HCT116 (cell line): ENCODE data around the gene MCM9. TPM values are rescaled to one million over a fixed set of nuclear protein-coding genes. Genes with fewer than 3 reads are reported as not detected.

ENCODE experiments used
- ATAC-seq: fragments of 200-7000 bp; cut with Tn5 transposase; 2 replicates; pipeline ENCODE4 v1.9.1; 2020; ENCODE audit warnings: mild to moderate bottlenecking, moderate library complexity
- BruUV-seq: library from RNA; stranded (reverse); fragments of 400-500 nt; replicated peaks from 2 replicates; lab custom pipeline; 2021; lab: Mats Ljungman, UMichigan
- CTCF ChIA-PET: fragments of 300-600 bp; sonication (Branson Sonifier 250); formaldehyde crosslinking; loops from one replicate; lab custom pipeline; 2021; ENCODE audit warnings: antibody characterized with exemption; lab: Charles Lee
- POLR2A ChIA-PET: fragments of 300-600, 350-600 bp; sonication (Branson Sonifier 250); formaldehyde crosslinking; loops from one replicate; lab custom pipeline; 2021; ENCODE audit warnings: antibody characterized with exemption; lab: Charles Lee
- RAD21 ChIA-PET, 2 experiments: fragments of 300-600 bp; sonication (Branson Sonifier 250); formaldehyde crosslinking; loops; one replicate each; lab custom pipeline; 2023; ENCODE audit warnings: low total read pairs in 2 of 2; ENCODE audit not compliant: uncharacterized antibody in 2 of 2, unreplicated experiment in 2 of 2, low non-redundant PET in 1 of 2; lab: Charles Lee
- DNase-seq: peaks from one replicate; pipeline ENCODE4 v3.0.0-alpha.2; 2010; ENCODE audit warnings: low read depth, low spot score
- H2AFZ ChIP-seq: fragments of 200-600 bp; shearing (Covaris generic), sonication (generic); 2 replicates; pipeline ENCODE4 v1.6.1; 2017; ENCODE audit warnings: low read depth, mixed run types, mixed read lengths, antibody characterized with exemption, low read length; ENCODE audit not compliant: poor library complexity, severe bottlenecking
- H3K27ac ChIP-seq: 2 replicates; pipeline ENCODE4 v1.5.1; 2012; ENCODE audit warnings: low read depth, low read length
- H3K27me3 ChIP-seq: fragments of 200-600 bp; sonication (generic); 2 replicates; pipeline ENCODE4 v1.6.1; 2016; ENCODE audit warnings: mixed run types, low read length, mixed read lengths; ENCODE audit not compliant: insufficient read depth
- H3K36me3 ChIP-seq, 2 experiments: fragments of 200-500 bp in 1 of 2; fragments of 200-600 bp in 1 of 2; sonication (Bioruptor generic) in 1 of 2; sonication (generic) in 1 of 2; 2 replicates each; pipeline versions ENCODE4 v1.5.1 to v1.6.1; 2014 to 2016; ENCODE audit warnings: low read length in 2 of 2, inconsistent platforms in 1 of 2, mixed read lengths in 1 of 2, mixed run types in 1 of 2; ENCODE audit not compliant: insufficient read depth in 2 of 2, control insufficient read depth in 1 of 2
- H3K4me1 ChIP-seq, 2 experiments: fragments of 200-600 bp in 1 of 2; sonication (generic) in 1 of 2; 2 replicates each; pipeline versions ENCODE4 v1.5.1 to v1.6.1; 2012 to 2017; ENCODE audit warnings: low read length in 2 of 2, inconsistent platforms in 1 of 2, mild to moderate bottlenecking in 1 of 2, mixed read lengths in 1 of 2, mixed run types in 1 of 2, moderate library complexity in 1 of 2; ENCODE audit not compliant: insufficient read depth in 2 of 2, control insufficient read depth in 1 of 2
- H3K4me2 ChIP-seq: fragments of 200-600 bp; sonication (generic); 2 replicates; pipeline ENCODE4 v1.6.1; 2017; ENCODE audit warnings: mixed run types, low read length, mixed read lengths
- H3K4me3 ChIP-seq, 2 experiments: fragments of 200-600 bp in 1 of 2; sonication (generic) in 1 of 2; replicated peaks in 1 of 2; 2 replicates each; pipeline ENCODE4 v1.5.1; 2011 to 2016; ENCODE audit warnings: low read length in 2 of 2, control low read depth in 1 of 2, low read depth in 1 of 2, mild to moderate bottlenecking in 1 of 2, mixed read lengths in 1 of 2, mixed run types in 1 of 2
- H3K79me2 ChIP-seq: fragments of 200-600 bp; sonication (generic); 2 replicates; pipeline ENCODE4 v1.6.1; 2017; ENCODE audit warnings: mild to moderate bottlenecking, mixed run types, low read length, moderate library complexity, mixed read lengths; ENCODE audit not compliant: insufficient read depth
- H3K9ac ChIP-seq: fragments of 200-600 bp; sonication (generic); 2 replicates; pipeline ENCODE4 v1.6.1; 2016; ENCODE audit warnings: low read length, mixed read lengths
- H3K9me2 ChIP-seq: fragments of 200-600 bp; sonication (generic), shearing (Covaris generic); 2 replicates; pipeline ENCODE4 v1.6.1; 2017; ENCODE audit warnings: mixed run types, mild to moderate bottlenecking, moderate library complexity; ENCODE audit not compliant: insufficient read depth
- H3K9me3 ChIP-seq, 2 experiments: fragments of 200-500 bp in 1 of 2; fragments of 200-600 bp in 1 of 2; sonication (Bioruptor generic) in 1 of 2; sonication (generic) in 1 of 2; 2 replicates each; pipeline ENCODE4 v1.6.1; 2014 to 2017; ENCODE audit warnings: low read length in 2 of 2, mixed read lengths in 2 of 2, inconsistent platforms in 1 of 2, low read depth in 1 of 2, mild to moderate bottlenecking in 1 of 2, mixed run types in 1 of 2, moderate library complexity in 1 of 2; ENCODE audit not compliant: control insufficient read depth in 1 of 2, insufficient read depth in 1 of 2
- H4K20me1 ChIP-seq: fragments of 200-600 bp; sonication (generic), shearing (Covaris generic); 2 replicates; pipeline ENCODE4 v1.6.1; 2017; ENCODE audit warnings: mixed run types, mild to moderate bottlenecking, moderate library complexity; ENCODE audit not compliant: insufficient read depth
- CEBPB ChIP-seq: IDR thresholded peaks from 2 replicates; pipeline ENCODE4 v1.6.1; 2012; ENCODE audit warnings: low read depth
- CTCF ChIP-seq, 3 experiments: fragments of 200-600 bp in 1 of 3; sonication (generic) in 1 of 3; IDR thresholded peaks in 2 of 3; conservative IDR thresholded peaks in 1 of 3; 2 replicates each; pipeline ENCODE4 v1.5.1; 2012 to 2017; ENCODE audit warnings: low read depth in 2 of 3, low read length in 2 of 3, antibody characterized with exemption in 1 of 3, borderline replicate concordance in 1 of 3, control low read depth in 1 of 3, mild to moderate bottlenecking in 1 of 3, mixed read lengths in 1 of 3, mixed run types in 1 of 3, moderate library complexity in 1 of 3; ENCODE audit not compliant: insufficient read depth in 1 of 3
- EGR1 ChIP-seq: IDR thresholded peaks from 2 replicates; pipeline ENCODE4 v1.6.1; 2012; ENCODE audit warnings: low read depth
- ELF1 ChIP-seq: IDR thresholded peaks from 2 replicates; pipeline ENCODE4 v1.6.1; 2012; ENCODE audit warnings: low read depth, borderline replicate concordance
- EZH2phosphoT487 ChIP-seq: fragments of 200-600 bp; IDR thresholded peaks from 2 replicates; pipeline ENCODE4 v1.6.1; 2018; ENCODE audit warnings: antibody characterized with exemption, borderline replicate concordance
- JUND ChIP-seq: IDR thresholded peaks from 2 replicates; pipeline ENCODE4 v1.6.1; 2012
- POLR2A ChIP-seq: IDR thresholded peaks from 2 replicates; pipeline ENCODE4 v1.7.0; 2011; ENCODE audit warnings: borderline replicate concordance; ENCODE audit not compliant: insufficient read depth, insufficient read length; ENCODE audit errors: extremely low read depth
- SP1 ChIP-seq: IDR thresholded peaks from 2 replicates; pipeline ENCODE4 v1.6.1; 2012; ENCODE audit warnings: low read depth
- SRF ChIP-seq: IDR thresholded peaks from 2 replicates; pipeline ENCODE4 v1.6.1; 2012; ENCODE audit warnings: low read depth
- YY1 ChIP-seq: IDR thresholded peaks from 2 replicates; pipeline ENCODE4 v1.6.1; 2011; ENCODE audit warnings: low read length, low read depth, moderate library complexity, mild to moderate bottlenecking; ENCODE audit not compliant: insufficient replicate concordance; ENCODE audit errors: extremely low read depth
- ZBTB33 ChIP-seq: IDR thresholded peaks from 2 replicates; pipeline ENCODE4 v1.6.1; 2011; ENCODE audit warnings: mild to moderate bottlenecking, low read length, moderate library complexity; ENCODE audit not compliant: insufficient replicate concordance; ENCODE audit errors: extremely low read depth
- intact Hi-C: fragments of 100-400 bp; cut with micrococcal nuclease; formaldehyde crosslinking; loops from 2 replicates; pipeline ENCODE4 v1.10.0; 2022
- total RNA-seq: library from RNA; stranded (reverse); gene quantifications from one replicate; pipeline ENCODE4 v1.2.1, GENCODE V29; 2021; ENCODE audit not compliant: unreplicated experiment

Gene MCM9
- total RNA-seq, 1 experiment from 2014 or later: 13.6 TPM

GRCh38 chr6:118789954-118790353 lies 145.0 kb downstream of the MCM9 start:
- POLR2A ChIA-PET: no interaction called here
- TF ChIP-seq CTCF (IDR thresholded peaks at IDR 0.05 in 2 of 3, conservative IDR thresholded peaks at IDR 0.05 in 1 of 3; ENCODE audit: borderline replicate concordance in 1 of 3, insufficient read depth in 1 of 3, low read depth in 2 of 3, low read length in 2 of 3) (no peak), ZBTB33 (no peak)
- no peak overlapping the region for H2AFZ ChIP-seq
- H3K4me1 ChIP-seq: no peaks in the 10 kb centered on the region
- intact Hi-C loops: no loop called here
- H3K9me2 ChIP-seq: no peaks in the 10 kb centered on the region
- H3K36me3 ChIP-seq: no peaks in the 10 kb centered on the region
- DNase-seq: no peak
- H4K20me1 ChIP-seq: no peaks in the 10 kb centered on the region
- H3K9me3 ChIP-seq: no peaks in the 10 kb centered on the region
- CTCF ChIA-PET: no interaction called here
- H3K27ac ChIP-seq: no peak overlapping the region
- no peak overlapping the region for H3K9ac ChIP-seq
- RAD21 ChIA-PET: no interaction called here
- no peaks in the 10 kb centered on the region for H3K27me3 ChIP-seq
- H3K4me2 ChIP-seq: no peak overlapping the region
- no peaks in the 10 kb centered on the region for H3K79me2 ChIP-seq
- no peak overlapping the region for H3K4me3 ChIP-seq
- no peak for ATAC-seq
- BruUV-seq: no TSS peak

GRCh38 chr6:118789419-118789818 lies 145.5 kb downstream of the MCM9 start:
- Histone ChIP-seq H3K27ac (no peak overlapping the region), H3K9me2 (no peaks in the 10 kb centered on the region), H3K9ac (no peak overlapping the region), H2AFZ (no peak overlapping the region), H4K20me1 (no peaks in the 10 kb centered on the region), H3K9me3 (no peaks in the 10 kb centered on the region), H3K36me3 (no peaks in the 10 kb centered on the region), H3K4me3 (no peak overlapping the region), H3K79me2 (no peaks in the 10 kb centered on the region), H3K4me1 (no peaks in the 10 kb centered on the region), H3K27me3 (no peaks in the 10 kb centered on the region), H3K4me2 (no peak overlapping the region)
- DNase-seq (no peak), ATAC-seq (no peak)
- RAD21 ChIA-PET: no interaction called here
- intact Hi-C loops: no loop called here
- no TSS peak for BruUV-seq
- CTCF ChIA-PET: no interaction called here
- POLR2A ChIA-PET: no interaction called here
- TF ChIP-seq SRF (no peak), EZH2phosphoT487 (no peak), EGR1 (no peak), POLR2A (no peak), CTCF (IDR thresholded peaks at IDR 0.05 in 2 of 3, conservative IDR thresholded peaks at IDR 0.05 in 1 of 3; ENCODE audit: borderline replicate concordance in 1 of 3, insufficient read depth in 1 of 3, low read depth in 2 of 3, low read length in 2 of 3) (no peak), ZBTB33 (no peak), JUND (no peak), ELF1 (no peak), SP1 (no peak), CEBPB (no peak), YY1 (no peak)
